OCI-M1 (cell line): ENCODE results near the gene CENPT.
"Not testable (repeated sequence)": the region's sequence is repeated elsewhere in the genome, so short reads cannot be mapped to it uniquely, and the experiment has no call there.

Experiments
- DNase-seq: peaks from one replicate; lab custom pipeline; 2025; lab: John Stamatoyannopoulos, UW

Gene CENPT

GRCh38 chr16:67846320-67847063 is 1.0 kb downstream of the CENPT start, which contains the start of gene NUTF2:
TSS of gene NUTF2 (plus strand) at chr16:67846933. CDS start at chr16:67865131, 18,198 bp downstream.
- DNase-seq = peak; percentile 98

- no peak for DNase-seq
Measured at GRCh38 chr16:67846063-67846319, 1.5 kb downstream of the CENPT start.

GRCh38 chr16:67845291-67846062 is 2.0 kb downstream of the CENPT start:
- peak; percentile 46 for DNase-seq

GRCh38 chr16:67844497-67844896 is 3.0 kb downstream of the CENPT start:
- DNase-seq = no peak

GRCh38 chr16:67843343-67843765 is 4.1 kb downstream of the CENPT start:
- no peak for DNase-seq

GRCh38 chr16:67842509-67843342 is 4.8 kb downstream of the CENPT start:
- peak; percentile 75 for DNase-seq

GRCh38 chr16:67841816-67842508 is 5.5 kb downstream of the CENPT start, which contains the start of gene THAP11:
TSS of gene THAP11 (plus strand) at chr16:67842320. CDS start at chr16:67842555, 235 bp downstream.
- peak; percentile 97 for DNase-seq

GRCh38 chr16:67841198-67841815 is 6.2 kb downstream of the CENPT start:
- no peak for DNase-seq

- DNase-seq = no peak
Measured at GRCh38 chr16:67837811-67838210, 9.7 kb downstream of the CENPT start.

- not testable (repeated sequence) for DNase-seq
Measured at GRCh38 chr16:67837190-67837589, 10.3 kb downstream of the CENPT start.

GRCh38 chr16:67834242-67834614 is 13.3 kb downstream of the CENPT start:
- no peak for DNase-seq

GRCh38 chr16:67833415-67834241 is 13.9 kb downstream of the CENPT start:
- DNase-seq = peak; percentile 95

GRCh38 chr16:67833030-67833414 is 14.5 kb downstream of the CENPT start:
- DNase-seq = no peak

GRCh38 chr16:67828651-67829050 is 18.8 kb downstream of the CENPT start:
- no peak for DNase-seq

GRCh38 chr16:67825906-67826305 is 21.6 kb downstream of the CENPT start:
- DNase-seq = no peak

- no peak for DNase-seq
Measured at GRCh38 chr16:67825119-67825518, 22.4 kb downstream of the CENPT start.

- DNase-seq = no peak
Measured at GRCh38 chr16:67822511-67822910, 25.0 kb downstream of the CENPT start.

- no peak for DNase-seq
Measured at GRCh38 chr16:67820608-67821259, 26.8 kb downstream of the CENPT start.

GRCh38 chr16:67814567-67814966 is 32.9 kb downstream of the CENPT start:
- DNase-seq = no peak

- no peak for DNase-seq
Measured at GRCh38 chr16:67811899-67812298, 35.6 kb downstream of the CENPT start.
